Peyer's patch (tissue), 4 donors: ENCODE results near the gene MME. TPM values are rescaled to one million over a fixed set of nuclear protein-coding genes. Genes with fewer than 3 reads are reported as not detected.
"Not testable (repeated sequence)": the region's sequence is repeated elsewhere in the genome, so short reads cannot be mapped to it uniquely, and the experiment has no call there.

Experiments used
- DNase-seq, 3 donors: peaks; one replicate each; pipeline ENCODE4 v3.0.0-alpha.2; 2017 to 2019
- H3K27ac ChIP-seq, 4 donors: fragments of 200-600 bp; sonication (generic); one replicate each; pipeline ENCODE4 v1.5.1; 2016 to 2019
- H3K27me3 ChIP-seq, 2 donors: fragments of 200-600 bp; sonication (generic); one replicate each; pipeline ENCODE4 v1.5.1; 2019
- H3K36me3 ChIP-seq, 3 donors: fragments of 200-600 bp; sonication (generic); one replicate each; pipeline ENCODE4 v1.5.1; 2016 to 2019
- H3K4me1 ChIP-seq, 4 donors: fragments of 200-600 bp; sonication (generic); one replicate each; pipeline ENCODE4 v1.5.1; 2016 to 2019
- H3K4me3 ChIP-seq, 4 donors: fragments of 200-600 bp; sonication (generic); 1 replicate in 3 of 4; 2 replicates in 1 of 4; pipeline ENCODE4 v1.5.1; 2016 to 2019; ENCODE audit warnings: mild to moderate bottlenecking in 1 of 4
- H3K9me3 ChIP-seq, 4 donors: fragments of 200-600 bp; sonication (generic); one replicate each; pipeline ENCODE4 v1.5.1; 2016 to 2019; ENCODE audit warnings: mild to moderate bottlenecking in 1 of 4
- CTCF ChIP-seq, 6 experiments: fragments of 450-650 bp in 4 of 6; fragments of 200-600 bp in 2 of 6; sonication (generic) in 1 of 6; IDR thresholded peaks; one replicate each; pipeline ENCODE4 v1.5.1; 2017 to 2019; ENCODE audit warnings: antibody characterized with exemption in 6 of 6, mild to moderate bottlenecking in 3 of 6, moderate library complexity in 1 of 6
- POLR2A ChIP-seq, 2 donors: fragments of 450-650 bp; IDR thresholded peaks; one replicate each; pipeline ENCODE4 v1.5.1; 2017; ENCODE audit warnings: antibody characterized with exemption in 2 of 2, mild to moderate bottlenecking in 2 of 2, moderate library complexity in 2 of 2
- total RNA-seq, 4 donors: library from RNA; depleted of rRNA; stranded (reverse); fragments of >200 nt; gene quantifications; one replicate each; pipeline ENCODE4 v1.1.0, GENCODE V29; 2016

Gene MME
- total RNA-seq, 4 donors from 2014 or later, result 19.0 to 1,011 (median 511) TPM

- no peaks in the 10 kb centered on the region for H3K4me1 ChIP-seq
- H3K27me3 ChIP-seq, result no peaks in the 10 kb centered on the region
- TF ChIP-seq POLR2A (IDR thresholded peaks at IDR 0.05), result no peak
- no peak for TF ChIP-seq CTCF (IDR thresholded peaks at IDR 0.05)
- no peaks in the 10 kb centered on the region for H3K9me3 ChIP-seq
- no peak overlapping the region for H3K4me3 ChIP-seq
- DNase-seq, result no peak
- H3K36me3 ChIP-seq, result no peaks in the 10 kb centered on the region
- no peak overlapping the region for H3K27ac ChIP-seq
Observed at GRCh38 chr3:155210736-155211135, 130.6 kb downstream of the MME start.

GRCh38 chr3:155211266-155211665, 131.1 kb downstream of the MME start:
- Histone ChIP-seq H3K36me3 (no peaks in the 10 kb centered on the region), H3K4me3 (no peak overlapping the region), H3K4me1 (no peaks in the 10 kb centered on the region), H3K27ac (no peak overlapping the region), H3K9me3 (no peaks in the 10 kb centered on the region), H3K27me3 (no peaks in the 10 kb centered on the region)
- TF ChIP-seq POLR2A (IDR thresholded peaks at IDR 0.05) (no peak), CTCF (IDR thresholded peaks at IDR 0.05) (no peak)
- DNase-seq, result no peak

DNA sequence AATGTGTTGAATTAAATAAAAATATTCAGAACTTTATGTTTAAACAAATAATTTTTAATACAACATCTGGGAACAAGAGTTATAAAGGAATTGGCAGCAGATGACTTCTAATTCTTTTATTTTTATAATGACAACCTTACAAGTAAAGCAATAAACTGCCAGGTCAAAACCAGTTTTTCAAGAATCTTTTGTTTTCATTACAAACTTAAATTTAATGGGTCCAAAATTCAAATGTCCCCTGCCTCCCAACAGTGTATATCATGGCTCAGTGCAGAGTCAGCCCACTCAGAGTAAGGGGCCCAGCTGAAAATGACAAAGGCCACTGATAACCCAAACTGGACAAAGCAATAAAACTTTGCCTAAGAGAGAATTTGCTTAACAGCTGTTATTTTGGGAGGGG, 131.8 kb downstream of the MME start:
- Histone ChIP-seq H3K27me3 (no peaks in the 10 kb centered on the region), H3K9me3 (no peaks in the 10 kb centered on the region), H3K4me3 (no peak overlapping the region), H3K36me3 (no peaks in the 10 kb centered on the region), H3K4me1 (no peaks in the 10 kb centered on the region), H3K27ac (no peak overlapping the region)
- no peak for TF ChIP-seq CTCF (IDR thresholded peaks at IDR 0.05)
- no peak for TF ChIP-seq POLR2A (IDR thresholded peaks at IDR 0.05)
- DNase-seq, result no peak

DNA sequence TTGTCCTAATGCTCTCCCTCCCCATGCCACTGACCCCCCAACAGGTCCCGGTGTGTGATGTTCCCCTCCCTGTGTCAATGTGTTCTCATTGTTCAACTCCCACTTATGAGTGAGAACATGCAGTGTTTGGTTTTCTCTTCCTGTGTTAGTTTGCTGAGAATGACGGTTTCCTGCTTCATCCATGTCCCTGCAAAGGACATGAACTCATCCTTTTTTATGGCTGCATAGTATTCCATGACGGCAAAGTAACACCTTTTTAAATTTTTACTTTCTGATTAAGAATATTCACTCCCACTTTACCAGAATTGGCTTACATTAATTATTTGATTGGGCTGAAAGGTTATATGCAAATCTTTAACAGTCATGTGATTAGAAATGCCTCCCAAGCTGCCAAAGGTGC, 135.9 kb downstream of the MME start:
- not testable (repeated sequence) for H3K27me3 ChIP-seq, H3K4me3 ChIP-seq, DNase-seq, H3K9me3 ChIP-seq, H3K27ac ChIP-seq, H3K36me3 ChIP-seq, H3K4me1 ChIP-seq

DNA sequence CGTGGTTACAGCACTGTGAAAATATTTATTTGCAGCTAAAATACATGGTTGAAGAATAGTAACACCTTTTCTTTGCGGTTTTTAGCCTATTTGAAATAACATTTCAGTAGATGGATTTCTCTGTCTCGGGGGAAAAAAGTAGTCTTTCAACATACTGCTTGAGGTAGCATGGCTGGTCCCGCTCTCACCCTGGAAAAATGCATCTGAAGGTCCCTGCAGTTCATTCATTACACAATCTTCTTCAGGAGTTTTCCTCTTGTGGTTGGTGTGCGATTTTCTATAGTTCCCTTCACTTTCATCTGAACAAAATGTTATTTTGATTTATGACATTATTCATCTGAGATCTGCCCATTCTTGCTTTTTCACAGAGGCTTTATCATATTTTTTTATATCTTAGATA, 137.5 kb downstream of the MME start:
- TF ChIP-seq CTCF (IDR thresholded peaks at IDR 0.05) (no peak), POLR2A (IDR thresholded peaks at IDR 0.05) (no peak)

GRCh38 chr3:155218462-155218861, 138.3 kb downstream of the MME start:
- Histone ChIP-seq H3K4me3 (no peak overlapping the region), H3K36me3 (no peaks in the 10 kb centered on the region), H3K27ac (no peak overlapping the region), H3K27me3 (no peaks in the 10 kb centered on the region), H3K4me1 (no peaks in the 10 kb centered on the region), H3K9me3 (no peaks in the 10 kb centered on the region)
- TF ChIP-seq CTCF (IDR thresholded peaks at IDR 0.05), result no peak
- no peak for TF ChIP-seq POLR2A (IDR thresholded peaks at IDR 0.05)
- DNase-seq, result no peak

More for the DNA sequence above, 137.5 kb downstream of the MME start:
- Histone ChIP-seq H3K9me3 (no peaks in the 10 kb centered on the region), H3K36me3 (no peaks in the 10 kb centered on the region), H3K4me1 (no peaks in the 10 kb centered on the region), H3K4me3 (no peak overlapping the region), H3K27ac (no peak overlapping the region), H3K27me3 (no peaks in the 10 kb centered on the region)
- no peak for DNase-seq
